Tibial artery (tissue), 4 donors: ENCODE measurements around the gene SLC47A2.

Source experiments
- DNase-seq, 2 donors: peaks; one replicate each; pipeline ENCODE4 v3.0.0-alpha.2; 2019
- H3K27ac ChIP-seq, 2 donors: fragments of 200-600 bp; sonication (generic) in 1 of 2; 1 replicate in 1 of 2; 2 replicates in 1 of 2; pipeline ENCODE4 v1.5.1; 2018 to 2019; ENCODE audit warnings: mild to moderate bottlenecking in 1 of 2
- H3K27me3 ChIP-seq, 2 donors: fragments of 200-600 bp; sonication (generic) in 1 of 2; one replicate each; pipeline versions ENCODE4 v1.5.1 to v1.6.0; 2016 to 2019
- H3K36me3 ChIP-seq, 3 donors: fragments of 200-600 bp; sonication (generic) in 2 of 3; one replicate each; pipeline ENCODE4 v1.5.1; 2016 to 2019; ENCODE audit warnings: mild to moderate bottlenecking in 2 of 3
- H3K4me1 ChIP-seq, 4 donors: fragments of 200-600 bp; sonication (generic) in 2 of 4; 1 replicate in 3 of 4; 2 replicates in 1 of 4; pipeline ENCODE4 v1.5.1; 2016 to 2019
- H3K4me3 ChIP-seq, 2 donors: fragments of 200-600 bp; sonication (generic) in 1 of 2; 1 replicate in 1 of 2; 2 replicates in 1 of 2; pipeline ENCODE4 v1.5.1; 2018 to 2019; ENCODE audit warnings: mild to moderate bottlenecking in 2 of 2
- H3K9me3 ChIP-seq, 3 donors: fragments of 200-600 bp; sonication (generic) in 1 of 3; one replicate each; pipeline ENCODE4 v1.5.1; 2016 to 2019
- intact Hi-C: fragments of 100-400 bp; cut with DNase I; formaldehyde crosslinking; loops from one replicate; pipeline ENCODE4 v1.15.0; 2023; ENCODE audit warnings: low total_unique reads
- TF ChIP-seq, protein P1 (sequence below), 2 experiments: fragments of 200-600 bp in 1 of 2; fragments of 450-650 bp in 1 of 2; IDR thresholded peaks; one replicate each; pipeline ENCODE4 v1.5.1; 2017 to 2019; ENCODE audit warnings: antibody characterized with exemption in 2 of 2, mild to moderate bottlenecking in 1 of 2, moderate library complexity in 1 of 2

SLC47A2 gene

GRCh38 chr17:19664821-19665181 lies 51.6 kb downstream of the SLC47A2 start:
- TF ChIP-seq, protein P1, sequence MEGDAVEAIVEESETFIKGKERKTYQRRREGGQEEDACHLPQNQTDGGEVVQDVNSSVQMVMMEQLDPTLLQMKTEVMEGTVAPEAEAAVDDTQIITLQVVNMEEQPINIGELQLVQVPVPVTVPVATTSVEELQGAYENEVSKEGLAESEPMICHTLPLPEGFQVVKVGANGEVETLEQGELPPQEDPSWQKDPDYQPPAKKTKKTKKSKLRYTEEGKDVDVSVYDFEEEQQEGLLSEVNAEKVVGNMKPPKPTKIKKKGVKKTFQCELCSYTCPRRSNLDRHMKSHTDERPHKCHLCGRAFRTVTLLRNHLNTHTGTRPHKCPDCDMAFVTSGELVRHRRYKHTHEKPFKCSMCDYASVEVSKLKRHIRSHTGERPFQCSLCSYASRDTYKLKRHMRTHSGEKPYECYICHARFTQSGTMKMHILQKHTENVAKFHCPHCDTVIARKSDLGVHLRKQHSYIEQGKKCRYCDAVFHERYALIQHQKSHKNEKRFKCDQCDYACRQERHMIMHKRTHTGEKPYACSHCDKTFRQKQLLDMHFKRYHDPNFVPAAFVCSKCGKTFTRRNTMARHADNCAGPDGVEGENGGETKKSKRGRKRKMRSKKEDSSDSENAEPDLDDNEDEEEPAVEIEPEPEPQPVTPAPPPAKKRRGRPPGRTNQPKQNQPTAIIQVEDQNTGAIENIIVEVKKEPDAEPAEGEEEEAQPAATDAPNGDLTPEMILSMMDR (IDR thresholded peaks at IDR 0.05), result no peak
- Histone ChIP-seq H3K9me3 (no peaks in the 10 kb centered on the region), H3K4me3 (no peak overlapping the region), H3K27me3 (no peaks in the 10 kb centered on the region), H3K36me3 (peaks cover 49 to 68% (median 62%) of the 10 kb centered on the region in 3 donors), H3K27ac (no peak overlapping the region), H3K4me1 (peaks cover 0 to 3% (median under 1%) of the 10 kb centered on the region in 4 donors)
- intact Hi-C loops, result no loop called here
- DNase-seq, result no peak

- TF ChIP-seq, protein P1 (IDR thresholded peaks at IDR 0.05), result no peak
- Histone ChIP-seq H3K4me1 (peaks cover 0 to 9% (median 3%) of the 10 kb centered on the region in 4 donors), H3K27ac (no peak overlapping the region), H3K36me3 (peaks cover 46 to 68% (median 58%) of the 10 kb centered on the region in 3 donors), H3K4me3 (no peak overlapping the region), H3K9me3 (no peaks in the 10 kb centered on the region), H3K27me3 (no peaks in the 10 kb centered on the region)
- intact Hi-C loops, result no loop called here
- DNase-seq, result no peak
Observed at GRCh38 chr17:19664136-19664820, 52.1 kb downstream of the SLC47A2 start.

- intact Hi-C loops, result no loop called here
- no peak for DNase-seq
- H3K36me3 ChIP-seq, result peaks cover 46 to 61% (median 52%) of the 10 kb centered on the region in 3 donors
Observed at GRCh38 chr17:19663097-19663496, 53.3 kb downstream of the SLC47A2 start.

GRCh38 chr17:19661121-19661520 lies 55.3 kb downstream of the SLC47A2 start:
- peaks cover 0 to 15% (median 6%) of the 10 kb centered on the region in 4 donors for H3K4me1 ChIP-seq
- DNase-seq, result no peak
- TF ChIP-seq, protein P1 (IDR thresholded peaks at IDR 0.05), result no peak
- H3K27me3 ChIP-seq, result no peaks in the 10 kb centered on the region
- no peaks in the 10 kb centered on the region for H3K9me3 ChIP-seq
- intact Hi-C loops, result no loop called here
- no peak overlapping the region for H3K27ac ChIP-seq
- H3K36me3 ChIP-seq, result peaks cover 54 to 68% (median 56%) of the 10 kb centered on the region in 3 donors
- H3K4me3 ChIP-seq, result no peak overlapping the region

More at GRCh38 chr17:19663097-19663496, 53.3 kb downstream of the SLC47A2 start:
- Histone ChIP-seq H3K4me3 (no peak overlapping the region), H3K27ac (no peak overlapping the region), H3K9me3 (no peaks in the 10 kb centered on the region), H3K4me1 (peaks cover 0 to 10% (median 3%) of the 10 kb centered on the region in 4 donors), H3K27me3 (no peaks in the 10 kb centered on the region)
- TF ChIP-seq, protein P1 (IDR thresholded peaks at IDR 0.05), result no peak

DNA sequence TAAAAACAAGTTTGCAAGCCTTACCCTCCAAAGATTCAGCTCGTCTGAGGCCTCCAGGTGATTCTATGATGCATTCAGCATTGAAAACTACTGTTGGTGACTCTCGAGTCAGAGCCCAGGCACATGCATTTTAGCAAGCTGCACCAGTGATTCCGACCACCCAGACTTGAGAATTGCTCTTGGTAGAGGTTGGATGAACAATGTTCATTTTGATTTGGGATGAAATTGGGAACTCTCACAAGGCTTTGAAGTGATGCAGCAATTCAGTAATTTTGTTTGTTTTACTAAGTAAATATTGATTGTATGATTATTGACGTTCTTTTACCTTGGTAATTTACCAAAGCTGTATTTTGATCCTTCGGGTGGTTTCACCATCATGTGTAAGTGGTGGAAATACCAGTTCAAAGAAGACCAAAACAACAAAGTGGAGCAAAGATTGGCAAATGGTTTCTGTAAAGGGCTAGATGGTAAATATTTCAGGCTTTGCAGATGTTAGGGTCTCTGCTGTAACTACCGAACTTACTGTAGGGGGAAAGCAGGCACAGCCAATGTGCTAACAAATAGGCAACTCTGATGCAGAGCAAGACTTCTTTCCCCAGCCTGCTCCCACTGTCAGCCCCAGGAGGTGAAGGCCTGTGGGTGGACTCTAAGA lies 56.0 kb downstream of the SLC47A2 start:
- DNase-seq, result no peak
- no peak overlapping the region for H3K4me3 ChIP-seq
- TF ChIP-seq, protein P1 (IDR thresholded peaks at IDR 0.05), result no peak
- peaks cover 54 to 68% (median 55%) of the 10 kb centered on the region in 3 donors for H3K36me3 ChIP-seq
- H3K9me3 ChIP-seq, result no peaks in the 10 kb centered on the region
- H3K4me1 ChIP-seq, result peaks cover 0 to 15% (median 6%) of the 10 kb centered on the region in 4 donors
- H3K27ac ChIP-seq, result no peak overlapping the region
- no peaks in the 10 kb centered on the region for H3K27me3 ChIP-seq
- intact Hi-C loops, result no loop called here
